Activated naive CD8-positive, alpha-beta T cell treated with anti-CD3 and anti-CD28 coated beads, Interleukin-2, amount 50 U/mL, for 24 hours (primary cell): Measurements from ENCODE around the gene ZSCAN31.
"Not testable (repeated sequence)": the region's sequence is repeated elsewhere in the genome, so short reads cannot be mapped to it uniquely, and the experiment has no call there.

ENCODE experiments used
- ATAC-seq: fragments of 150-1000 bp; cut with Tn5 transposase; one replicate; pipeline ENCODE4 v1.10.0; 2021
- DNase-seq: peaks from one replicate; pipeline ENCODE4 v3.0.0; 2021
- H3K27ac Mint-ChIP-seq: one replicate; pipeline ENCODE4 v1.8.0; 2021; ENCODE audit warnings: mild to moderate bottlenecking, mixed read lengths
- H3K27me3 Mint-ChIP-seq: one replicate; pipeline ENCODE4 v1.8.0; 2021; ENCODE audit warnings: mixed read lengths
- H3K36me3 Mint-ChIP-seq: one replicate; pipeline ENCODE4 v1.8.0; 2021; ENCODE audit warnings: low read depth, mixed read lengths
- H3K4me1 Mint-ChIP-seq: one replicate; pipeline ENCODE4 v1.8.0; 2021; ENCODE audit warnings: mixed read lengths
- H3K4me3 Mint-ChIP-seq: one replicate; pipeline ENCODE4 v1.8.0; 2021; ENCODE audit warnings: mild to moderate bottlenecking, moderate library complexity, mixed read lengths
- H3K9me3 Mint-ChIP-seq: one replicate; pipeline ENCODE4 v1.8.0; 2021; ENCODE audit warnings: mixed read lengths

ZSCAN31 gene

DNA sequence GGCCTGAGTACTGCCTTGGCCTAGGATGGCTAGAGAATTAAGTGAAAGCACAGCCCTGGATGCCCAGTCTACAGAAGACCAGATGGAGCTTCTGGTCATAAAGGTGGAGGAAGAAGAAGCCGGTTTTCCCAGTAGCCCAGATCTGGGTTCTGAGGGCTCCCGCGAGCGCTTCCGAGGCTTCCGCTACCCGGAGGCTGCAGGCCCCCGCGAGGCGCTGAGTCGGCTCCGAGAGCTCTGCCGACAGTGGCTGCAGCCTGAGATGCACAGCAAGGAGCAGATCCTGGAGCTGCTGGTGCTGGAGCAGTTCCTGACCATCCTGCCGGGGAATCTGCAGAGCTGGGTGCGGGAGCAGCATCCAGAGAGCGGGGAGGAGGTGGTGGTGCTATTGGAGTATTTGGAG lies 23.6 kb upstream of the ZSCAN31 start:
- peaks cover 12% of the 10 kb centered on the region for H3K4me1 Mint-ChIP-seq
- not testable (repeated sequence) for ATAC-seq, H3K27ac Mint-ChIP-seq, H3K4me3 Mint-ChIP-seq, DNase-seq, H3K27me3 Mint-ChIP-seq, H3K36me3 Mint-ChIP-seq, H3K9me3 Mint-ChIP-seq

DNA sequence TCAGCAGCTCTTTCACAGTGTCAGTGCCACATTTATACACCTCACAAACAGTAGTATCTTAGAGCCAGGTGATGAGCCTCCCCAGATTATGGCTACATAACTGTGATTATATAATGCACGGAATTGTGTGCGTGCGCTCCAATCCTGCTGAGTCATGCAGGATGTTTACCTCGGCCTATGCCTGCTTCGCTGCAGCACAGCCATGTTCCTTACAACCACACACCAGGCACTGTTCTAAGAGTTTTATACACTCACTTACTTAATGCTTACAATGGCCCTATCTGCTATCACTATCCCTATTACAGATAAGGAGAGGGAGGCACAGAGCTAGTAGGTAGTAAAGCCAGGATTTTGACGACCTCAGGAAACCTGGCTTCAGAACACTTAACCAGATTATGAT lies 21.1 kb upstream of the ZSCAN31 start:
- DNase-seq (no peak), ATAC-seq (no peak)
- Mint-ChIP-seq H3K4me3 (no peak overlapping the region), H3K4me1 (peaks cover 15% of the 10 kb centered on the region), H3K36me3 (no peaks in the 10 kb centered on the region), H3K27me3 (no peaks in the 10 kb centered on the region), H3K27ac (no peak overlapping the region), H3K9me3 (no peaks in the 10 kb centered on the region)

DNA sequence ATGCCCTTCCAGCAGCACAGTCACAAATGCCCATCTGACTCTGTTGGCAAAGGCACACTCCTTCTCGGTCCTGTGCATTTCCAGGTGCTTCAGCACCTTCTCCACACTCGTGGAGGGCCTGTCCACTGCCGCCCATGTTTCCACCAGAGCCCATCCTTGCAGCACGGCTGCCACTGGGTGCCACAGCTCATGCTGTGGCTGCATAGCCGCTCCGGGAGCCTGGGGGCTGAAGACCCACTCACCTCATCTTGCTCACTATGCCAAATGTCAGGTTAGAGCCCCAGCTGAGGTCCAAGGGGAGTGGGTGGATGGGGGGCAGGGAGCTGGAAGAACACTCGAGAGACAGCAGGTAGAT lies 20.7 kb upstream of the ZSCAN31 start:
- Mint-ChIP-seq H3K27me3 (no peaks in the 10 kb centered on the region), H3K4me1 (peaks cover 17% of the 10 kb centered on the region), H3K9me3 (no peaks in the 10 kb centered on the region), H3K36me3 (no peaks in the 10 kb centered on the region), H3K27ac (no peak overlapping the region), H3K4me3 (no peak overlapping the region)
- DNase-seq = no peak
- no peak for ATAC-seq

DNA sequence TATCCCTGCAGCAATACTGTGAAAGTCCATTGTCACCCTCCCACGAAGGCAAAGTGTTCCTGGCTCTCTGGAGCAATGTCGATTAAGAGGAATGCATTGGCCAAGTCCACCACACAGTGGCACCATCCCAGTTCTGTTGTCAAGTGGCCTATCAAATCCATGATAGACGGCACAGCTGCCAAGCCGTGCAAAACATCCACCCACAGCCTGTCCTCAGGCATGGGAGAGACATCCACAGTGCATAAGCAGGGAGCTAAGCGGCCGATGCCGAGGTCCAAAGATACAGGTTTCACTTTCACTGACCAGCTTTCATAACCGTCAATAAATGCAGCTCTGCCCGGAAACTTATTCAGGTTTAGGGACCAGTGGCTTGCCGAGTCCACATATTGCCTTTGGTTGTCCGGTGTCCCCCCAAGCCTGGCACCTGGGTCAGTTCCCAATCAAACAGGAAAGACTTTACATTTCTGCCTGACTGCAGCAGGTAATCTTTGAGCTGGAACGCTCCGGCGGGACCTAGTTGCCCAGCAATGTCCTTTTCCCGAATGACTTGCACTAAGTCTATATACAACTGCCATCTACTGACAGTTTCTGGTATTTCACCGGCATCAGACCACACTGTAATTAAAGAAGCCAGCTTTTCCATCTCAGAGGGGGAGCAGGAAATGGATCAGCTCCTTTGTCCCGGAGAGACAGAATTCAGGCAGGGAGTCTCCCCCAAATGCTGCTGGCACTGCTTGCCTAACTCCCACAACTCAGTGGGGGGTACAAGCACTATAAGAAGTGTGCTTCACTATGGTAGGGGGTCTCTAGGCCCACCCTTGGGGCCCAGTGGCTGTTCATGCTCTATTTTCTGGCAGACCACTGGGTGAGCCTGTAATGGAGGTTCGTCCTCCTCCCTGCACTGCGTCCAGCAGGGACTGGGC lies 20.1 kb upstream of the ZSCAN31 start:
- no peaks in the 10 kb centered on the region for H3K36me3 Mint-ChIP-seq
- peaks cover 22% of the 10 kb centered on the region for H3K4me1 Mint-ChIP-seq
- H3K9me3 Mint-ChIP-seq = no peaks in the 10 kb centered on the region
- peak overlapping the region; percentile 83 for H3K4me3 Mint-ChIP-seq
- H3K27ac Mint-ChIP-seq = peak overlapping the region; percentile 76
- DNase-seq = peak; percentile 53
- no peaks in the 10 kb centered on the region for H3K27me3 Mint-ChIP-seq
- peak; percentile 70 for ATAC-seq

DNA sequence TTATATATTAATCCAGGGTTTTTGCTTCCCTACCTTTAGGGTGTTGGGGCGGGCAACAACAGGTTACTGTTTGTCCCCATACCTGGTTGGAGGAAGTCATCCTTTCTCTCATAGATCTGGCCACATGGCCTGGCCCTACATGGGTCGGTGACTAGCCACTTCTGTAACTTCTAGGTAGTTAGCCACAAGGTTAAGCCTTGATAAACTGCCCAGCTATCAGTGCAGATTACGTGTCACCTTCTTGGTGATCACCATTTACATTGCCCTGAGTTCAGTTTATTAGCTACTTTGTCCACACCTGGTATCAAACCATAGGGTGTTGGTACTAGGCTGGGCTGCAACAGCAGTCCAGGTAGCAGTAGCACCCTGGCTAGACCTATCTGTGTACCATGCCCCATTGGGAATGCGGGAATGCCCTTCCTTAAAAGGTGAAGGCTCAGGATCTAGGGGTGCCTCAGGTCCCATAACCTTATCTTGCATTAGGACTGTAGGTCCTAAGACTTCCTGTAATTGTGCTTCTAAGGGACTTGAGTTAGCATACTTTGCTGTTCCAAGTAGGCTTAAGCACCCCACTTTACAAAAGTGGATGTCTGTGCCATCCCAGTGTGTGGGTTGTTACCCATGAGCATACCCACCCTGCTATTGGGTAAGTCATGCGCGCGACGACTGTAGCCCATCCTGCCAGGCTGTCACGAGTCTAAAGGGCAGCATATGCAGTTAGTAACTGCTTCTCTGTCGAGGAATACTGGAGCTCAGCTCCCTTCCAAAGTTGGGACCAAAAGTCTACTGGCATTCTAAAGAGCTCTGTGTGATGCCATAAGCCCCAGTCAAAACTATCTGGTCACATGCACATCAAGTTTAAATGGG lies 19.0 kb upstream of the ZSCAN31 start:
- Mint-ChIP-seq H3K36me3 (no peaks in the 10 kb centered on the region), H3K9me3 (no peaks in the 10 kb centered on the region), H3K27me3 (no peaks in the 10 kb centered on the region), H3K4me3 (peak overlapping the region; percentile 83), H3K4me1 (peaks cover 32% of the 10 kb centered on the region), H3K27ac (no peak overlapping the region)
- ATAC-seq = no peak
- DNase-seq = no peak

DNA sequence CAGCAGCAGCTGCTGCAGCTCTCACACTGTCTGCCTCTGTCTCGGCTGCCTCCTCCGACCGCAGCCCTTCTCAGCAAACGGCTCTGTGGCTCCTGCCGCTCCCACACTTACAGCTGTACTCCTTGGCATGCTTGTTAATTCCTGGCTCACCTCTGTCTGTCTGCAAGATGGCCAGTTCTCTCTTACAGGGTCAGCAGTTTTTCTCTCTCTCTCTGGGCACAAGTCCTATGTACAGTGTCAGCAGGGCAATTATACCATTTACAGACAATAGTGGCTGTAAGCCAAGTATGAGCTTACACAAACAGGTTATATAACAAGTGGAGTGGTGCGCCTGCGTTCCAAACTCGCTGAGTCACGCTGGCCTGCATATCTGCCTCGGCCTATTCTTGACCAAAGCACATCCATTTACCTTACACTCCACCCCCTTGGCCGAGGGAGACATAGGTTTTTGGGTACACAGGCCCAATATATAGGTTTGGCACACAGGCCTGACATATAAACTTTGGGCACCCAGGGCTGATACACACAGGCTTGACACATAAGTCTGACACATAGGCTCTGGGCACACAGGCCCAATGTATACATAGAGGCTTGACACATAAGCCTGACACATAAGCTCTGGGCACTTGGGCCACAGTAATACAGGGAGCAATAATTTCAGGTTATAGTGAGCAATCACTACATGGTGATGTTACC lies 18.2 kb upstream of the ZSCAN31 start:
- H3K27ac Mint-ChIP-seq = no peak overlapping the region
- no peak overlapping the region for H3K4me3 Mint-ChIP-seq
- ATAC-seq = no peak
- DNase-seq = no peak
- H3K36me3 Mint-ChIP-seq = peaks cover 2% of the 10 kb centered on the region
- peaks cover 39% of the 10 kb centered on the region for H3K4me1 Mint-ChIP-seq
- H3K9me3 Mint-ChIP-seq = no peaks in the 10 kb centered on the region
- H3K27me3 Mint-ChIP-seq = no peaks in the 10 kb centered on the region

DNA sequence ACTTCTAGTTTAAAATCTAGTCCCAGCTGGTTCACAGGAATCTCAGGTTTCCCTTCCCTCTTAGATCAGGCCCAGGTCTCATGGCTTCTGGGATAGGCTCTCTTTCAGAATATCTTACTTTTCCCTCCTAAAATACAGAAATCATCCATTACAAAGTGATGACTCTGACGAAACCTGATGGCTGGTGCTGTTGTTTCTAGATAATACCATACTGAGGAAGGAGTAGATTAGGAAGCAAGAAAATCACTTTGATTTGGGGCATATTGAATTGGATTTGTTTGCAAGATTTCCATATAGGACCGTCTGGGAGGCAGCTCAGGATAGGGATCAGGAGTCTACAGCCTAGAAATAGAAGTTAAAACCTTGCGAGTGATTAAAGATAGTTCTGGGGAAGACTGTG lies 17.4 kb upstream of the ZSCAN31 start:
- Mint-ChIP-seq H3K27me3 (no peaks in the 10 kb centered on the region), H3K4me3 (no peak overlapping the region), H3K9me3 (no peaks in the 10 kb centered on the region), H3K4me1 (peaks cover 39% of the 10 kb centered on the region), H3K36me3 (peaks cover 2% of the 10 kb centered on the region), H3K27ac (no peak overlapping the region)
- ATAC-seq (no peak), DNase-seq (no peak)

DNA sequence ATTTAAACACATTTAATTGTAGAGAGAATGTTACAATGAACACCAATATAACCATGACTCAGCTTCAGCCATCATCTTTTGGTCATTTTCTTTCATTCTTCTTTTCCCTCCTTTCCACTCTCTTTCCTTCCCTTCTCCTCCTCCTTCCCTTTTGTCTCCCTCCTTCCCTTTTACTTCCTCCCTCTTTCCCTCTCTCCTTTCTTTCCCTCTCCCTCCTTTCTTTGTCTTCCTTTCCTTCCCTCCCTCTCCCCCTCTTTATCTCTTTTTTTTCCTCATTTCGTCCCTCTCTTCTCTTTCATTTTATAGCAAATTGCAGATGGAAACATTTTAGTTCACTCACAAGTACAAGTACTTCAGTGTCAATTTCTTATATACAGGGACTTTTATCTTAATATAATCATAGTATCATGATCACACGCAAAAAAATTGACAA lies 15.6 kb upstream of the ZSCAN31 start:
- ATAC-seq (no peak), DNase-seq (no peak)
- Mint-ChIP-seq H3K4me3 (peak overlapping the region; percentile 14), H3K36me3 (peaks cover 2% of the 10 kb centered on the region), H3K27ac (no peak overlapping the region), H3K9me3 (no peaks in the 10 kb centered on the region), H3K4me1 (peaks cover 38% of the 10 kb centered on the region), H3K27me3 (peaks cover 7% of the 10 kb centered on the region)

DNA sequence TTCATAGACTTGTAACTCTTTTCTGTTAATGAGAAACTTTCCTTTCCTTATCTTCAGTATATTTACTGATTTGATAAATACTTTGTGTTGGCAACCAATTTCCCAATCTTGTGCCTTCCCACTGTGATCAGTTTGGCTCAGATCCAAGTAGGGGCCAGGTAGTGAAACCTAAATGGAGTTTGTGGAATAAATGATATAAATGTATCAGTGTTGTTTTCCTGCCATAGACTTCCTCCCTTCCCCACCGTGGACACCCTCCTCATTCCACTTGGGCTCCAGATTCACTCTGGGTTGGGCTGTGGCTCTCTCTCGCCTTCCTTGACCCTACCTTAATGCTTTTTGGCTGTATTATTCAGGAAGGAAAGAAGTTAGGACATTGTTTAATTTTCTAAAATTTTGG lies 15.1 kb upstream of the ZSCAN31 start:
- Mint-ChIP-seq H3K4me1 (peaks cover 36% of the 10 kb centered on the region), H3K4me3 (peak overlapping the region; percentile 100)

DNA sequence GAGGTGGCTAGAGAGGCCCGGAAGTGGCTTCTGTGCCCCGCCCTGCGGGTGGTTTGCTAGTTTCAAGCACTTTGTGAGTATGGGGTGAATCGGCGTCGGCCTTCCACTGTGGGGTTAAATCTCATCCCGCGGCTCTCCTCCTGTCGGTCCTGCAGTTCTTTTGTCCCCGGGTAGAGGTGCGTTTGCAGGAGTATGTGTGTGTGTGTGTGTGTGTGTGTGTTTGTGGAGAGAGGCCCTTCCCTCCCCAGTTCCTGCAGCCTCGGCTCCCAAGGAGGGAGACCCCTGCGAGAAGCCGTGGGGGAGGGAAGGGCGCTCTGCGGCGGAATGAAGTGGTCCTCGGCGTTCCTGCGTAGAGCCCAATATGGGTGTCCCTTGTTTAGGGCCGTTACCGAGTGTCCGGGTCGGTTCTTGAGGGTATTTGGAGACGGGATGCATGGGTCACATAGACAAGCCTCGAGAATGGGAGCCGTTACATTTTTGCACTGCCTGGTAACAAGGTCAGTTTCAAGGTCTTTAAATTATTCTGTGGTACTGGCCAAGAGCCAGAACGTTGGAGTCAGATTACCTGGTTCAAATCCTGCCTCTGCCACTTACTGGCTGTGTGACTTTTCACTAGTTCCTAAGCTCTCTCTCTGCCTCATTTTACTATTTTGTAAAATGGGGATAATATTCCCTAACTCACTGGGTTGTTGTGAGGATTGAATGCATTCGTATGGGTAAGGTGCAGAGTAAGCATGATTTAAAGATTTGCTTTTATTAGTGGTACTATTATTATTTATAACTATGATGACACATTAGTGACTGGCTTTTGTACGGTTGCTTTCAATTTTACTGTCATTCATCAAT lies 14.2 kb upstream of the ZSCAN31 start, which contains the start of gene ZKSCAN3:
Gene ZKSCAN3 (plus strand): TSS at position 56 of the 846 bp plus-strand sequence. CDS start 9,640 bp downstream, outside the sequence.
- Mint-ChIP-seq H3K4me1 (peaks cover 27% of the 10 kb centered on the region), H3K36me3 (peaks cover 2% of the 10 kb centered on the region), H3K4me3 (peak within 1 kb of the TSS; percentile 100), H3K27ac (peak within 1 kb of the TSS; percentile 94), H3K27me3 (peaks cover 13% of the 10 kb centered on the region), H3K9me3 (no peaks in the 10 kb centered on the region)
- ATAC-seq (peak; percentile 99), DNase-seq (peak; percentile 87)

More for the DNA sequence above, 15.1 kb upstream of the ZSCAN31 start:
- DNase-seq (no peak), ATAC-seq (no peak)
- Mint-ChIP-seq H3K9me3 (no peaks in the 10 kb centered on the region), H3K27ac (no peak overlapping the region), H3K27me3 (peaks cover 7% of the 10 kb centered on the region), H3K36me3 (peaks cover 2% of the 10 kb centered on the region)

DNA sequence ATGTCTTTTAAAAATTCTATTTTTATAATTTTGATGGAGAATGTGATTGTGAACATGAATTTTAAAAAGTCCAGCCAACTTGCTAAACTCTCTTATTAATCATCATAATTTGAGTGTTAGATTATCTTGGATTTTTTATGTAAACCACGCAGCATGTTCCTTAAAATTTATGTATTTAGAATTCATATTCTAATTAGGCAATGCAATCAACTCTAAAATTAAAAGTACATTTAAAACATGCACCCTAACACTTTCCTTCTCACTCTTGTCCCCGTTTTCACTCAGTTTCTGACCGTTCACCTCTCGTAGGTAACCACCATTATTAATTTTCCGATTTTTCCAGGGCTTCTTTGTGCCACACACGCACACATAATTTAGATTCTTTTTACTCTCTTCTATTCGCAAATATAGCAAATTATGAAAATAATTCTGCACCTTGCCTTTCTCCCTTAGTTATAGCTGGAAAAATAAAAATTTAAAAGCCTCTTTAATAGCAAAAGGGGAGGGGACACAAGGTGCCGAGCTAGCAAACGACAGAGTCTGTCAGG lies 13.5 kb upstream of the ZSCAN31 start:
- no peak for ATAC-seq
- Mint-ChIP-seq H3K9me3 (no peaks in the 10 kb centered on the region), H3K27me3 (peaks cover 15% of the 10 kb centered on the region), H3K36me3 (peaks cover 2% of the 10 kb centered on the region), H3K27ac (peak overlapping the region; percentile 94), H3K4me1 (peaks cover 27% of the 10 kb centered on the region), H3K4me3 (peak overlapping the region; percentile 100)
- DNase-seq = no peak

DNA sequence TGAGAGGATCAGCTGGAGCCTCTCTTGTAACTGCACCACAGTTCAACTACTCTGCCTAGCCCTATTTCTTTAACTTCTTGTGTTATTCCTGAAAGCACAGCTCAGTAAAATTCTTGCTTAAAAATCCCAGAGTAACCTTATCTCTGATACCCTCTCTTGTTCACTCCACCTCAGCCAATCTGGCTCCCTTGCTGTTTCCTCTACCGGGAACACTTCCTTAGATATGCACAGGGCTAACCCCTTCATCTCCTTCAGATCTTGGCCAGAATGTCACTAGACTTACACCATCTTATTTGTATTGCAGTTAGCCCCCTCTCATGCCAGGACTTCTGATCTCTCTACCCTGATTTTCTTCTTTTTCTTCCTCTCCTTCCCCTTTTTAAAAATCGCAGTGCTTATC lies 11.2 kb upstream of the ZSCAN31 start:
- Mint-ChIP-seq H3K9me3 (no peaks in the 10 kb centered on the region), H3K4me3 (no peak overlapping the region), H3K27ac (peak overlapping the region; percentile 25), H3K27me3 (peaks cover 17% of the 10 kb centered on the region), H3K4me1 (peaks cover 25% of the 10 kb centered on the region), H3K36me3 (peaks cover 2% of the 10 kb centered on the region)
- ATAC-seq (no peak), DNase-seq (no peak)

DNA sequence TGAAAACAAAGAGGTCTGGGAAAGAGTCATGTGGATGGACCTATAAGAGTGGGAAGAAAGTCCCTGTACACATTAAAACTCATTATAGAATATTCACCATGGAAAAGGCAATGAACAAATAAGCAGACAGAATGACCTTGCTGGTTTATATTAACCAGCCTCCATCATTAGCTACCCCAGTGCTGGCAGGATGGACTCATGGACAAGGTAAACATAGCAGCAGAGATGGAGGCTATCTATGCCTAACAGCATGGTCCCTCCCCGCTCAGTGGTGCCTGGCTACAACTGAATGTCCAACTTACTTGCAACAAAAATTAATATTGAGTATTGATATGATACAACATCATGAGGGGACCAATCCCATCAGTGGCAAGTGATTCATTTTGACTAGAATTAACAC lies 9.3 kb upstream of the ZSCAN31 start:
- H3K4me3 Mint-ChIP-seq = no peak overlapping the region
- peaks cover 12% of the 10 kb centered on the region for H3K9me3 Mint-ChIP-seq
- ATAC-seq = no peak
- H3K36me3 Mint-ChIP-seq = peaks cover 7% of the 10 kb centered on the region
- H3K4me1 Mint-ChIP-seq = peaks cover 9% of the 10 kb centered on the region
- no peak for DNase-seq
- H3K27me3 Mint-ChIP-seq = peaks cover 17% of the 10 kb centered on the region
- no peak overlapping the region for H3K27ac Mint-ChIP-seq
